ENCODE measurements around the gene ZNF740. TPM values are rescaled to one million over a fixed set of nuclear protein-coding genes. Genes with fewer than 3 reads are reported as not detected.

The ZNF740 gene
- total RNA-seq, 2 donors from 2014 or later: 5.9 to 7.4 TPM

DNA sequence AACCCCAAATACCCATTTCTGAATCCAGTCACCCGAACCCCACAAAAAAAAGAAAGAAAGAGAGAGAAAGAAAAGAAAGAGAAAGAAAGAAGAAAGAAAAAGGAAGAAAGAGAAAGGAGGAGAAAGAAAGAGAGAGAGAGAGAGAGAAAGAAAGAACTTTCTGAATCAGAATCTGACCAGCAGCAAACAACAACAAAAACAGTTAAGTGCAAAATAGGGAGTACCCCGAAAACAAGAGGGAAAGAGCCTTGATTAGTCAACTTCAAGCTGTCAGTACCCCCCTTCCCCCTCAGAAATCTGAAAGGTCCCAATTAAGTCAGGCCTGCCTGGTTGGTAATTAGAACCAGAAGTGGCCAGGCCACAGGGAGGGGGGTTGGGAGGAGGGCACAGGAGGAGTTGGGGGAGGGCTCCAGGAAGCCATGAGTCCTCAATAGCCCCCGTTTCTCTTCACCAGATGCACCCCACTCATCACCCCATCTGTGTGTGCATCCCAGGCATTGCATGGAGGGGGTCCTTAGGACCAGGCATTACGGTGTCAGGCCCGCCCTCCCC is 41.7 kb downstream of the ZNF740 start:
- H3K27me3 ChIP-seq: no peaks in the 10 kb centered on the region
- H3K4me3 ChIP-seq: peak overlapping the region; percentile 61 to 67
- no peaks in the 10 kb centered on the region for H3K36me3 ChIP-seq
- peaks cover 0 to 60% of the 10 kb centered on the region in 2 donors for H3K4me1 ChIP-seq
- no peaks in the 10 kb centered on the region for H3K9me3 ChIP-seq
- DNase-seq (ENCODE audit: low spot score): no peak
- peak overlapping the region; percentile 95 to 96 for H3K27ac ChIP-seq
- TF ChIP-seq, protein P1, sequence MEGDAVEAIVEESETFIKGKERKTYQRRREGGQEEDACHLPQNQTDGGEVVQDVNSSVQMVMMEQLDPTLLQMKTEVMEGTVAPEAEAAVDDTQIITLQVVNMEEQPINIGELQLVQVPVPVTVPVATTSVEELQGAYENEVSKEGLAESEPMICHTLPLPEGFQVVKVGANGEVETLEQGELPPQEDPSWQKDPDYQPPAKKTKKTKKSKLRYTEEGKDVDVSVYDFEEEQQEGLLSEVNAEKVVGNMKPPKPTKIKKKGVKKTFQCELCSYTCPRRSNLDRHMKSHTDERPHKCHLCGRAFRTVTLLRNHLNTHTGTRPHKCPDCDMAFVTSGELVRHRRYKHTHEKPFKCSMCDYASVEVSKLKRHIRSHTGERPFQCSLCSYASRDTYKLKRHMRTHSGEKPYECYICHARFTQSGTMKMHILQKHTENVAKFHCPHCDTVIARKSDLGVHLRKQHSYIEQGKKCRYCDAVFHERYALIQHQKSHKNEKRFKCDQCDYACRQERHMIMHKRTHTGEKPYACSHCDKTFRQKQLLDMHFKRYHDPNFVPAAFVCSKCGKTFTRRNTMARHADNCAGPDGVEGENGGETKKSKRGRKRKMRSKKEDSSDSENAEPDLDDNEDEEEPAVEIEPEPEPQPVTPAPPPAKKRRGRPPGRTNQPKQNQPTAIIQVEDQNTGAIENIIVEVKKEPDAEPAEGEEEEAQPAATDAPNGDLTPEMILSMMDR (IDR thresholded peaks at IDR 0.05): no peak

DNA sequence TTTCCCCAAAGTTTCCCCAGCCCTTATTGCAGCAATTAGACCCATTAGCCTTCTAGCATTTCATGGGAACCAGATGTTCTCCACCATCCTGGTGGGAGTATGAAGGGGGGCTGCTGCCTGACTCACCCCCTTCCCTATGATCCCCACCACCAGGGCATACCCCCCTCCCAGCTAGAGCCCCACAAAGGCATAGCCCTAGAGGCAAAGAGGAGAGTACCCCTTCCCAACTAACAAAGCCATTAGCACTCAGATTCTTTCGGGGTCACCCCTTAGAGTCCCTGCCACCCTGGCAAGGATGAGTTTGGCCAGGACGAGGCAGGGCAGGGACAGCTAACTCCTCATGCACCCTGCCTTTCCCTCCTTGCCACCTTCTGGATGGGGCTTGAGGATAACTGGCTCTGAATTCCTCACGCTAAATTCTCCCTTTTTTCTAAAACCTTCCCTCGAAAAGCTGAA is 42.3 kb downstream of the ZNF740 start:
- DNase-seq (ENCODE audit: low spot score): no peak
- TF ChIP-seq, protein P1 (IDR thresholded peaks at IDR 0.05): no peak
- Histone ChIP-seq H3K36me3 (no peaks in the 10 kb centered on the region), H3K4me3 (no peak overlapping the region), H3K27me3 (no peaks in the 10 kb centered on the region), H3K4me1 (peaks cover 0 to 54% of the 10 kb centered on the region in 2 donors), H3K27ac (peak overlapping the region; percentile 95 to 96), H3K9me3 (no peaks in the 10 kb centered on the region)

DNA sequence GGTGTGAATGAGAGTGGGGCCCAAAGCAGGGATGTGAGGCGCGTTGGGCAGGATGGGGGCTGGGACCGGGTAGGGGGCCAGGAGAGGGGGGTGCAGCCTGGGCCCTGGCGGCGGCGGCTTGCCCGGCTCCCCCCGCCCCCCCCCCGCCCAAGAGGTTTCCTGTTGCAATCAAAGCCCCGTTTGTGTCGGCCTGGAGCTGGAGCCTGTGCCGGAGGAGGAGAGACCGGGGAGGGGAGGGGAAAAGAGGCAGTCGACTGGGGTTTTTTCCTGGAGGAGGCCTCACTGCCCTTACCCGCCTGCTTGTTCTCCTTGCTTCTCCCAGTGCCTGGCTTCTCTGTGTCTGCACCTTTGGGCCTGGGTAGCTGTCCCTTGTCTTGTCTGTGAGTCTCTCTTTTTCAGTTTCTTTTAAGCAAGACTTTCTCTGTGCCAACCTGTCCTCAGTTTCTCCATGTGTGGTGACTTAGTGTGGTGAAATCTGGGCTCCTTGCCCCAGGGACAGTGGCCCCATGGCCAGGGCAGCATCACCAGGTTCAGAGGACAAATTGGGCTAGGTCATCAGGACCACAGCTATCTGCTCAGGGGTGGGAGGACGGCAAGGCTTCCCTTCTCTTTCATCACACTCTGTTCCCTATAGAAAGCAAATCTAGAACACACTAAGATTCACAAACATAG is 43.0 kb downstream of the ZNF740 start:
- no peak for DNase-seq (ENCODE audit: low spot score)
- Histone ChIP-seq H3K27ac (peak overlapping the region; percentile 95 to 96), H3K36me3 (no peaks in the 10 kb centered on the region), H3K27me3 (no peaks in the 10 kb centered on the region), H3K4me1 (peaks cover 0 to 47% of the 10 kb centered on the region in 2 donors), H3K4me3 (no peak overlapping the region), H3K9me3 (no peaks in the 10 kb centered on the region)
- TF ChIP-seq, protein P1 (IDR thresholded peaks at IDR 0.05): no peak

DNA sequence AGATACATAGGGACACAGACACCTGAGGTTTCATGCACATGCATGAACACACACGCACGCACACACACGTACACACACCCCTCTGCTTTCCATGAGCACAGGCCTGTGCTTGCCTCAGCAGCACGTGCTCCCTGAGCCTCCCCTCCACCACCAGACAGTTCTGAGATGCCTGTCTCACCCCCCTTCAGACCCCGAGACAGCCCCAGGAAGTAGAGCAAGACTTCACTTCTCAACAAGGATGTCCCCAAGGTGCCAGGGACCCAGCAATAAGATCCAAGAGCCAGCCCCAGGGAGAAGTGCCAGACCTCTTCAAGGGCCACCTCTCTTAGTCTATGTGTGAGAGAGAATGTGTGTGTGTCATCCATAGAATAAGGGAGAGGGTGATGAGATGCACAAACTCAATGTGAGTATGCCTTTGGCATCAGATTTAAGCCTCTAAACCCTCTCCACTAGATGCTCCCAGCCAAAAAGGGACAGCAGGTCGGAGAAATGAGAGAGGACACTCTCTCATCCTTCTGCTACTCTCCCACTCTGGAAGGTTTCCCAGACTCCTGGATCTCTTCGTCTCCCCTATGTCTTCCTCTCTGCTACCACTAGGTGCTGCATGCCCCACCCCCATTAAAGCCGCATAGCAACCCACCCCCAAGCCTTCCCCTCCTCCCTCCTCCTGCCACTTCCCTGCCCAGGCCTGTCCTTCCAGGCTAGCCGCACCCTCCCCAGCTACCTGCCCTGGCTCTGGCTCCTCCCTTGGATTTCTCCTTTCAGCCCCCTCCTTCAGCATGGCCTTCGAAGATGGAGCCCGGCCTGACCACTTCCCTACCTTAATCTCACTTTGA is 43.8 kb downstream of the ZNF740 start:
- DNase-seq (ENCODE audit: low spot score): no peak
- peak overlapping the region; percentile 95 to 96 for H3K27ac ChIP-seq
- no peaks in the 10 kb centered on the region for H3K27me3 ChIP-seq
- no peaks in the 10 kb centered on the region for H3K9me3 ChIP-seq
- H3K36me3 ChIP-seq: no peaks in the 10 kb centered on the region
- H3K4me3 ChIP-seq: no peak overlapping the region
- H3K4me1 ChIP-seq: peaks cover 0 to 40% of the 10 kb centered on the region in 2 donors
- TF ChIP-seq, protein P1 (IDR thresholded peaks at IDR 0.05): no peak

DNA sequence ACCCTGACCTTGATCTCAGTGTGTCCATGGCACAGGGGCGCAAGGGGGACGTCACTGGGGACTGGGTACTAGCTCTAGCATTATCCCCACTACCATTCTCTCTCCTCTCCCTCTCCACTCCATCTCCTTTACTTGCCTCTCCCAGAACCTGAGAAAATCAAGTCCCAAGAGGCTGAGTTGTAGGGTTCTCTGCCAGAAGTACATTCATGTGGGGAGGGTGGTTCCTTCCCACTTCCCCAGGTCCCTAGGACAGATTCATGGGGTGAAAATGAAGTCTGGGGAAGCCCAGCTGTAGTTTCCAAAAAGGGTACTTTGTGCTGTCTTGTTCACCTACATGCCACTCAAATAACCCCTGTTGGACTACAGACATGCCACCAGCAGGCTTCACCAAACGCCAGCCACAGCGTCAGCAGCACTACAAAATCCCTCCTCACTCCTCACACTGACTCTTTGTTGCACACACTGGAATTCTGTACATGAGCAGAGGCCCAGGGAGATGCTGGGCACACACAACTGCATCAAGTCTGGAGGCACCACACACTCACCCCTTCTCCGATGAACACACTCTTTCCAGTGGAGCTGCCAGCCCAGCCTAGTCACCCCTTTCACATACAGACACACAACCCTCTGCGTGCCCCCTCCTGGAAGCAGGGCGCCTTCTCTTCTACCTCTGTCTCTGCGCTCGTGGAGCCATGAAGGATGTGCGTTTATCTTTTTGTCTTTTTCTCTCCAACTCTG is 44.5 kb downstream of the ZNF740 start:
- H3K4me1 ChIP-seq: peaks cover 0 to 33% of the 10 kb centered on the region in 2 donors
- DNase-seq (ENCODE audit: low spot score): no peak
- H3K9me3 ChIP-seq: no peaks in the 10 kb centered on the region
- TF ChIP-seq, protein P1 (IDR thresholded peaks at IDR 0.05): no peak
- H3K36me3 ChIP-seq: no peaks in the 10 kb centered on the region
- H3K27me3 ChIP-seq: no peaks in the 10 kb centered on the region
- no peak overlapping the region for H3K4me3 ChIP-seq
- H3K27ac ChIP-seq: peak overlapping the region in 1 of 2 donors; percentile 96
